GM19043 (cell line): ENCODE measurements around the gene NR2F2.
A peak's percentile ranks its signal among the peaks of the same experiment; 100 is the strongest.

Experiments used
- ATAC-seq: cut with Tn5 transposase; IDR thresholded peaks from one replicate; pipeline ENCODE4 v1.9.1; 2021; ENCODE audit warnings: low read depth; ENCODE audit not compliant: unreplicated experiment

NR2F2 gene

DNA sequence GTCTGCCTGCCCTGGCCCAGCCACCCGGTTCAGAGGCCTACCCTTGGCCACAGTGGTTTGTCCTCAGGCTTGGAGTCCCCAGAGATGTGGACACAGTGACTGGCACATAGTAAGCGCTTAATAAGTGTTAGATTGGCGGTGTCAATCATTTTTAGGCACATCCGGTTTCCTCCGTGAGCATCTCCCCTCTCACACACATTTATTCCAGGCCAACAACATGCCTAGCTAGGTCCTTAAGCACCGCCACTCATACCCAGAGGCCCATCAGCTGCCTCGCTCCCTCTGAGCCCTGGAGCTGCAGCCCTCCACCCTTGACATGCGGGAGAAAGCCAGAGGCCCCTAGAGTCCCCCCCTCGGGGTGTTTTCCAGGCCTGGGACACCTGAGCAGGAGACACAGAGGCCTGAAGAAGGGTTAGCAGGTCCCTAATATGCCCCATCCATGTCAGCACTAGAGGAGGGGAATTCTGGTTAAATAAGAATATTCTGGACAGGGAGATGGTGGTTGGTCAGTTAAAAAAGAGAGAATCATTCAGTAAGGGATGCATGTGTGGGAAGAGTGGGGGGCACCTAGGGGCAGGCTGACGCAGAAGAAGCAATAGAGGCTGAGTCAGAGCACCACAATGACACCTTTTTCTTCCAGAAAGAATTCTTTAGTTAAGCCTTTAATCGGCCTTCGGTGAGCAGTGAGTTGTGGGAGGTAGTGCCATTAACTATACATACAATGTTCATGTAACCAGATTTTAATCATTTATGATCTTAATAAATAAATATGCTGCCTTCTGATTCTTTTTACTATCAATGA, 22.3 kb downstream of the NR2F2 start:
- ATAC-seq, result no peak

DNA sequence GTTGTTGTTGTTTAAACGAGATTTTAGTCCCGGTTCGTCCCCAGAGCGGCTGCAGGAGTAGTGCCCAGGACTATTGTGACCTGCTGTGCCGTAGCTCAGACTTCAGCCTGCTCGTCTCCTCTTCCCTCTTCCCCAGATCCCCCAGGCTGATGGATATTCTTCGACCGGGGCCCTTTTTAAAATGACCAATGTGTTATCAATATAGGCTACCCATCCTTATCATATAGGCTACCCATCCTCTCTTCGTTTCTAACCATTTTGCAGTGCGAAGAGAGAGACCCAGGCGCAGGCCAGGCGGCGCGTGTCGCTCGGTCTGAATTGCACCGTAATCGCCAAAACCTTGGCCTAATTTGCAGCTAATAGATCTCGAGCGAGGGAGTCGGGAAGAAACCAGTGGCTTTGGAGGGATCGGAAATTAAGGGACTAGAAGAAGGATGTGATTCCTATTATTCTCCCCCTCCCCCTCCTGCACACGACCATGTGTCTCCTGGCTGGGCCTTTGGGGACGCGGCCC, 23.0 kb downstream of the NR2F2 start:
- no peak for ATAC-seq

GRCh38 chr15:96353930-96354730, 23.6 kb downstream of the NR2F2 start:
- ATAC-seq, result no peak

GRCh38 chr15:96354731-96355567, 24.4 kb downstream of the NR2F2 start:
- ATAC-seq, result no peak

- no peak for ATAC-seq
These were observed 25.2 kb downstream of the NR2F2 start for GRCh38 chr15:96355568-96356187.

DNA sequence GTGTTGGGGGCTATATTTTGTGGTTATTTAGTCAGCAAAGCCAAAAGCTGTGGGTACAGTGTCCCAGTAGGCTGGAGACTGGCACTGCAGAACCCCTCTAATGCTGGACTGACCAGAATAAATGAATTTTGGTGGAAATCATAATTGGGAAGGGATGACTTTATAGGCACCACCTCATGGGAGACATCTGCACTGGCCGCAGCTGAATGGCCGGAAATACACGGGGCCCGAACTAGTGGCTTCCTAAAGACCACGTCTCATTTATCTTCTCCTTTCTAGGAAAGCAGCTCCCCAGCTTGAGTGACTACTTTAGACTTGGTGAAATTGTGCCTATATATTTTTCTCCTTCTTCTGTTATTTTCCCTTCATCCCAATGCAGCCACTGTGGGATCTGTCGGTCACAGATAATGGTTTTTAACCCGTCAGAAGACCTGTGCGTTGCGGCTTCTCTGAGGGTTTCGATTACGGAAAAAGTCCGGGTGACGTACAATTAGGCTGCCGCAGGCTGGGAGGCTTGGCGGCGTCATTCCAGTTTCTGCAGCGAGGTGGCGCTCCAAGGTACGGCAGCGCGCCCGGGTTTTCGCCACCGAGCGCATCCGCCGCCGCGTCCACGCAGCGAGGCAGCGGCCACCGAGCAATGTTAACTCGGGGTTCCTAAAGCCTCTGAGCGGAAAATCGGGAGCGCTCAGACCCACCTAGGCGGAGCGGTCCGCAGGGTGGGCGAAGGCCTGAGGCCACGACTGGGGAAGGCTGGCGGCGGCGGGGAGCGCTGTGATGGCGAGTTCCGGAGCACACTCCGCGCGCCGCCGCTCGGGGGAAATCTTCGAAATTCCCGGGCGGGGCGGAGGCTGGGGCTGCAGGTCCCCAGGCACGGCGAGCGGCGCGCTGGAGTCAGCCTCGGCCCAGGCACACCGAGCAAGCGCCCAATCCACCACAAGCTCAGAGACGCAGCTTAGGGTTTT, 26.3 kb downstream of the NR2F2 start:
- ATAC-seq, result peak; percentile 47

GRCh38 chr15:96358001-96358801, 27.7 kb downstream of the NR2F2 start:
- no peak for ATAC-seq

DNA sequence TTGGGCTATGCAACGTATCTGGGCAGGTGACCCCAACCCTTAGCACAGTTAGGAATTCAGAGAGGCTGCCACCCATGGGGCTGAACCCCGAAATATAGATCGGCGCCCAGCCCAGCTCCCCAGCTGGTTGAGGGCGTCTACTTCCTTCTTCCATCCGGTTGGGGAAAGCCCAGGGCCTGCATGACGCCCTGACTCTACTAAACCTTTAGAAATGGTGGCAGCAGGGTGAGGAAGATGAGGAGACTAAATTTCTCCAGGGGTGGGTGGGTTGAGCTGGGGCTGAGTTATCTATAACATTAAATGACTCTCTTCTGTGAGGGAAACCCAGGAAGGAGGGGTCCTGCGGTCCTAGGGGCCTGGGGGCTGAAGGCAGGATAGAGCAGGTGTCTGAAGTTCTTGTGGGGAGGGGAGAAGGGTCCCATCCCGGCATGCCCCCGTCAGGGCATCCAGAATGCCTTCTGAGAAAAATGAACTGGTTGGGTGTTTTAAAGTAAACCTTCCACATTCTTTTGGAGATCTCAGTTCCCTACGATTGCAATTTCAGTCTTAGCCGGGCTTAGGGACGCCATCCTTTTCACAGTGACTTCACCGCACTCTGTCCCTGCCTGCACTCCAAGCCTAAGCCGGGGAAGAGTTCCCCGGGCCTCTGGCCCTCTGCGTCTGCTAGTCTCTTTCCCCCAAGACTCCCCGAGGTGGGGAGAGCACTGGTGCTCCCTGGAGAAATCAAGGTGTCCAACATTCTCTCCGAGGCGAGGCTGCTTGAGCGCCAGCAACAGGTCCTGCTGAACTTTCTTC, 28.5 kb downstream of the NR2F2 start:
- ATAC-seq, result no peak

DNA sequence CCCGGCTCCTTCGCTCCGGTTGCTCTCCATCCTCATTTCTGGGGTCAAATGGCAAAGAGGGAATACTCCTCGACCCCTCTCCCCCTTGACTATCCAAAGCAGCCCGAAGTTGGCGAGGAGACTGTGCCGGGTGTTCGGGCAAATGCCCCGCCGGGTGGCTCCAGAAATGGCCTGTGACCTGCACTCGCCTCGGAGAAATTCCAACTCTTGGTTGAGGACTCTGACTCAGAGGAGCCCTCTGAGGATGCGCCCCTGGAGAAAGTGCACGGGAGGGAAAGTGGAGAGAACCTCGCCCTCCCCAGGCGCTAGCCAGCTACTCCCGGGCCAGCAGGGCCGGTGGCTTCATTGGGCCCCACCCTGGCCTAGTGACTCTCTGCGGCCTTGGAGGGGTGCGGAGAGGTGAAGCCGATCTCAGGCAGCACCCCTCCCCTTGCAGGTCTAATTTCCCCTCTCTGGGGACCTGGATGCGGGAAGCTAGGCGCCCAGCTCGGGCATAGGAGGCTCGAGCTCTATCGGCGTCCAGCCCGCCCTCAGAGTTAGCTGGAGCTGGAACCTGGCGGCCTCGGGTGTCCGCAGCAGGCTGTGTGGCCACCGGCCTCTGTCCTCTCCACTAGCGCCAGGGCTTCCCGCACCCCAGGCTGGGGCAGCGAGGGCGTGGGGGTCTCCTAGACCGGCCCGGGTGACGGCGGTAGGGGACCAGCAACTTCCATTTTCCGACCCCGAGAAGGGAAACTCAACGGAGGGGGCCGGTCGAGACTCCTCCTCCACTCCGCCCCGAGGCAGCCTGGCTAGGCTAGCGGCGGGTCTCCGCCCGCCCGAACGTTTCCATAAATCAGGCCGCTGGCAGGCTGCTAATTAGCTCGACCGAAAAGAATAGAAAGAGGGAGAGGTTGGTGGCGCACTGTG, 29.4 kb downstream of the NR2F2 start:
- ATAC-seq, result no peak

DNA sequence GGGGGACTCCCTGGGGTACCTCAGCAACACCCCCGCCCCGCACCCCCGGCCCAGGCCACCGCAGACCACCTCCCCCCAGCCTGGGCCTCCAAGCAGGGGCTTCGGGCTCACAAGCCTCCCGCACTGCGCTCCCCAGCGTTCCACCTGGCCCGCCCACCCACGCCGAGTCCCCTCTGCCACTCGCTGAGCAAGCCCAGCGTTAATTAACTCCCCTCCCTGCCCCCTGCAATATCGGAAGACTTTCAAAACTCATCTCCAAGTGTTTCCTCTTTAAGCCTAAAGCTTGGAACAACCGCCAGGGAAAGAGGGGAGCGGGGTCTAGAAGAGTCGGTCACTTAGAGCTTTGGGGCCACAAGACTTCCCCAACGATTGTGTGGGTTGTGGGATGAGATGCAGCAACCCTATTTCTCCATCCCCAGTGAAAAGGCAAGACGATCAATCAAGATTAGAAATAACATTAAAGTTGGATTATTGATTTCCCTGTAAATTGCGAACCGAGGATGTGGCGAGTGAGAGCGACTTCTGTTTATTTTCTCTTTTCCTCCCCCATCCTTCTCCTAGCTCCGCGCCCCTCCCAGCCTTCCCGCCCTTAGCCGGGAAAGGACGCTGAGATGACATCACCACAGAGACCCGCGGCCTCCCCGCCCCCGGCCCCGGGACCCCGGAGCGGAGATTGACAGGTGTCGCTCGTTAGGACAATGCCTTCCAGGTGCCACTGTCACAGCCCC, 30.2 kb downstream of the NR2F2 start:
- ATAC-seq, result no peak

DNA sequence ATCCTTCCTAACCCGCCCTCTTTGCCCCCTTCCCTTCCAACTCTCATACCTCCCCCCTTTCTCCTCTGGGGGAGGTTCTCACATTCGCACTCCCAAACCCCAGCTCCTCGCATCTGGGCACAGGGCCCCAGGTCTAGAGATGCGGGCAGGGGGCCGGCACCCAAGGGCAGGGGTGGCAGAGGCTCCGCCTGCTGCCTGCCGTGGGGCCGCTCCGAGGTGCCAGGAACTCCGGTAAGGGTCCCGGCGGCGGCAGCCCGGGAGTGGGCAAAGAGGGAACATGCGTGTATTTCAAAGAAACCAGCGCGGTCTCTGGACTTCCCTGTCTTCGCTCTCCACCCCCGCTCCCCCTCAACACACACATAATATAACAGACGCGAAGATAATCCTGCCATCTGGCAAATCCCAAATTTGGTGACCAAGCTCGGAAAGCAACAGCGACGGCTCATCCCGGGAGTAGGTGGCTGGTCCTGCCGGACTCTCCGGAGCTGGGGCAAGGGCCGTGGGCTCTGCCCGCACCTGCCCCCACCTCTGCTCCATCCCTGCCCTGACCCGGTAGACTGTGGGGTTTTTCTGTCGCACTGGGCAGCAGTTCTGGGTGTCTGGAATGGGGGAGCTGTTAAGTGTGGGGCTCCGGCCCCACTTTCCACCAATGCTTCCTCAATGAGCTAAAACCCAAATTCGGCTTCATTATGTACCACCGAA, 31.0 kb downstream of the NR2F2 start:
- ATAC-seq, result no peak

GRCh38 chr15:96362011-96362754, 31.7 kb downstream of the NR2F2 start:
- ATAC-seq, result no peak

DNA sequence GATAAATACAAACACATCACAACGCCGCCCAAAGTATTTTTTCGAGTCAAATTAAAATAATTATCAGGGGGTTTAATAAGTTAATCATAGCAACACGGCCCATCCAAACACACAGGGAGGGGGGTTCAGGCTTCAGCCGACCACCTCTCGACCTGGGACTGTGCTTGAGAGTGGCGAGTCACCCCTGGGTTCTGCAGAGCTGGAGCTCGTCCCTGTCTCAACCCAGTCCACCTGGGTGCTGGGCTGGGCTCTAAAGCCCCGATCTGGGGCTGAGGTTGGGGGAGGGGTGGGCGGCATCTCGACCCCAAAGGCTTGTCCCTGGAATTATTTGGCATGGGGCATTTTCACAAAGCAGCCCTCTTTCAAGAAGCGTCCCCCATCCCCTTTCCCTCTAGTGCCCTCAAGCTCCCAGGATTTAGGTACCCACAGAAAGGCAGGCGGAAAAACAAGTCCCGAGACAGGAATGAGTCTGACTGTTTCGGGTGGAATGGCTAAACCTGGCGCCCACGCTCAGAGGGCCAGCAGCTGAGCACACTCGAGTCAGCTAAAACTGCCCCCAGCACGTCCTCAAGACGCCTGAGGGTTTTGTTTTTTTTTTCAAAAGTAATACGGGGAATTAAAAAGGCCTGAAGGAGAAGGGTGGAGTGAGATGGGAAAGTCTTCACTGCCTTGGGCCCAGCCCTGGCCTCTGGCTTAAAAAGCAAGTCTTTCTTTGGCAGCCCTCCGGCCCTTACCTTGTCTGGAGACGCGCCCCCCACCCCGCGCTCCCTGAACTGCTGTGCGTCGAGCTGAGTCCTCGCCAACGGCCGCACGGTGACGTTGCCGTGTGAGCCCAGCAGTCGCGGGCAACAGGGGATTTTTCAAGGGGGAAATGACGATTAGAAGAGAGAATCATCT, 32.5 kb downstream of the NR2F2 start:
- ATAC-seq, result no peak

- no peak for ATAC-seq
These were observed 33.2 kb downstream of the NR2F2 start for GRCh38 chr15:96363707-96364106.
